Measurements from ENCODE around the gene RPL14. TPM values are rescaled to one million over a fixed set of nuclear protein-coding genes. Genes with fewer than 3 reads are reported as not detected.

RPL14 gene
- total and polyA plus RNA-seq, 2 of the 13 experiments (the other 11 are each of a cell fraction or from before 2014, with no cell fraction given) = 502 to 1,291 TPM

DNA sequence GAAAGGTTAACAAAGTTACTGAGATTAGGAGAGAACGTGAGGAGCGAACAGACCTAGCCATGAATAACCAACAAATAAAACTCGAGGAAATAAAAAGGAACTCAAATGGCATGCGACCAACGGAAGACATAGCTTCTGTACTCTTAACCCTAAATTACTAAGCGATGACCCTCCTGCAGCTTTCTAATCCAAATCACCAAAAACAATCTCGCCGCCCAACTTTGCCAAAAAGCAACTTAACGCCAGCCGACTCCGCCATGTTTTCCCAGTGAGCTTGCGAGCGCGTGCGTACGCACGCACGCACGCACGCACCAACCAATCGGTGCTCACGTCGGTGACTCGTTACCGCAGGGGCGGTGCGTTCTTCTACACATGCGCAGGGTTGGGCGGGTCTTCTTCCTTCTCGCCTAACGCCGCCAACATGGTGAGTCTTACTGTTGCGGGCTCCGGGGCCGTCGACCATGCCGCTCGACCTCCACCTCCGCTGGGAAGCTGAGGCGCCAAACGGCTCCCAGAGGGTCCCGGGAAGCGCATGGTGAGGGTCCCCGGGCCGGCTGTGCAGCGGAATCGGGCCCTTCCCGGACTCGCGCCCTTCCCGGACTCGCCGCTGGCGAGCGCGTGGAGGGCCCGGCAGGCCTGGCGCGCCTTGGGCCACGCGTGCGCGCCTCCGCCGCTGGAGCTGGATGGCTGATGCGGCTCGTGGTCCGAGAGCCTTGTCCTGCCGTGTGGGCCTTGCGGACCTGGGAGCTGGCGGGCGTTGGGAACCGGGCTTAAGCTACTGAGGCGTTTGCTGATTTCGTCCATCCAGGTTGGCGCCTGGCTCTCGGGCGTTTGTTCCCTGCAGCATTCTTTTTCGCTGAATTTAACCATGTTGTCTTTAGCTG is at the start of gene RPL14 (continued):
- TF ChIP-seq STAT5B (CRISPR knock-in tag; IDR thresholded peaks at IDR 0.05) (no peak), ZNF143 (CRISPR knock-in tag; IDR thresholded peaks at IDR 0.05) (peak; percentile 87), NFE2L2 (IDR thresholded peaks at IDR 0.05; ENCODE audit: low read length) (no peak), SIX1 (CRISPR knock-in tag; IDR thresholded peaks at IDR 0.05; ENCODE audit: borderline replicate concordance) (no peak), ZNF260 (CRISPR knock-in tag; IDR thresholded peaks at IDR 0.05; ENCODE audit: borderline replicate concordance, low read depth) (no peak), WIZ (CRISPR knock-in tag; IDR thresholded peaks at IDR 0.05) (no peak), ARHGAP35 (CRISPR knock-in tag; IDR thresholded peaks at IDR 0.05; ENCODE audit: borderline replicate concordance) (peak; percentile 73; the same call in 1 of the 2 replicates), ZNF841 (CRISPR knock-in tag; IDR thresholded peaks at IDR 0.05; ENCODE audit: borderline replicate concordance) (peak; percentile 72; the same call in 1 of the 2 replicates), CAMTA2 (CRISPR knock-in tag; IDR thresholded peaks at IDR 0.05; ENCODE audit: borderline replicate concordance) (peak; percentile 76; the same call in 1 of the 2 replicates), ZNF792 (CRISPR knock-in tag; IDR thresholded peaks at IDR 0.05) (peak; percentile 41; the same call in 1 of the 2 replicates), FOXC1 (CRISPR knock-in tag; IDR thresholded peaks at IDR 0.05; ENCODE audit: borderline replicate concordance) (peak; percentile 64; the same call in 1 of the 2 replicates), ZNF749 (CRISPR knock-in tag; IDR thresholded peaks at IDR 0.05; ENCODE audit: borderline replicate concordance) (0 out of 2 replicates have a peak, but pooled peaks have one; percentile 87), HHEX (CRISPR knock-in tag; IDR thresholded peaks at IDR 0.05) (no peak), IKZF4 (CRISPR knock-in tag; IDR thresholded peaks at IDR 0.05; ENCODE audit: borderline replicate concordance, low read depth, not compliant biosample characterization) (peak; percentile 8), MED1 (CRISPR knock-in tag; IDR thresholded peaks at IDR 0.05) (peak; percentile 45; the same call in 1 of the 2 replicates), ZNF777 (CRISPR knock-in tag; IDR thresholded peaks at IDR 0.05) (peak; percentile 57)
- TF ChIP-seq, protein P1, sequence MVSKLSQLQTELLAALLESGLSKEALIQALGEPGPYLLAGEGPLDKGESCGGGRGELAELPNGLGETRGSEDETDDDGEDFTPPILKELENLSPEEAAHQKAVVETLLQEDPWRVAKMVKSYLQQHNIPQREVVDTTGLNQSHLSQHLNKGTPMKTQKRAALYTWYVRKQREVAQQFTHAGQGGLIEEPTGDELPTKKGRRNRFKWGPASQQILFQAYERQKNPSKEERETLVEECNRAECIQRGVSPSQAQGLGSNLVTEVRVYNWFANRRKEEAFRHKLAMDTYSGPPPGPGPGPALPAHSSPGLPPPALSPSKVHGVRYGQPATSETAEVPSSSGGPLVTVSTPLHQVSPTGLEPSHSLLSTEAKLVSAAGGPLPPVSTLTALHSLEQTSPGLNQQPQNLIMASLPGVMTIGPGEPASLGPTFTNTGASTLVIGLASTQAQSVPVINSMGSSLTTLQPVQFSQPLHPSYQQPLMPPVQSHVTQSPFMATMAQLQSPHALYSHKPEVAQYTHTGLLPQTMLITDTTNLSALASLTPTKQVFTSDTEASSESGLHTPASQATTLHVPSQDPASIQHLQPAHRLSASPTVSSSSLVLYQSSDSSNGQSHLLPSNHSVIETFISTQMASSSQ (IDR thresholded peaks at IDR 0.05; ENCODE audit: low read depth) = no peak
- TF ChIP-seq, protein P1 (CRISPR knock-in tag; IDR thresholded peaks at IDR 0.05; ENCODE audit: borderline replicate concordance) = peak; percentile 47; the same call in 1 of the 2 replicates
- TF ChIP-seq, protein P2, sequence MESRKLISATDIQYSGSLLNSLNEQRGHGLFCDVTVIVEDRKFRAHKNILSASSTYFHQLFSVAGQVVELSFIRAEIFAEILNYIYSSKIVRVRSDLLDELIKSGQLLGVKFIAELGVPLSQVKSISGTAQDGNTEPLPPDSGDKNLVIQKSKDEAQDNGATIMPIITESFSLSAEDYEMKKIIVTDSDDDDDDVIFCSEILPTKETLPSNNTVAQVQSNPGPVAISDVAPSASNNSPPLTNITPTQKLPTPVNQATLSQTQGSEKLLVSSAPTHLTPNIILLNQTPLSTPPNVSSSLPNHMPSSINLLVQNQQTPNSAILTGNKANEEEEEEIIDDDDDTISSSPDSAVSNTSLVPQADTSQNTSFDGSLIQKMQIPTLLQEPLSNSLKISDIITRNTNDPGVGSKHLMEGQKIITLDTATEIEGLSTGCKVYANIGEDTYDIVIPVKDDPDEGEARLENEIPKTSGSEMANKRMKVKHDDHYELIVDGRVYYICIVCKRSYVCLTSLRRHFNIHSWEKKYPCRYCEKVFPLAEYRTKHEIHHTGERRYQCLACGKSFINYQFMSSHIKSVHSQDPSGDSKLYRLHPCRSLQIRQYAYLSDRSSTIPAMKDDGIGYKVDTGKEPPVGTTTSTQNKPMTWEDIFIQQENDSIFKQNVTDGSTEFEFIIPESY (CRISPR knock-in tag; IDR thresholded peaks at IDR 0.05) = no peak
- TF ChIP-seq, protein P3, sequence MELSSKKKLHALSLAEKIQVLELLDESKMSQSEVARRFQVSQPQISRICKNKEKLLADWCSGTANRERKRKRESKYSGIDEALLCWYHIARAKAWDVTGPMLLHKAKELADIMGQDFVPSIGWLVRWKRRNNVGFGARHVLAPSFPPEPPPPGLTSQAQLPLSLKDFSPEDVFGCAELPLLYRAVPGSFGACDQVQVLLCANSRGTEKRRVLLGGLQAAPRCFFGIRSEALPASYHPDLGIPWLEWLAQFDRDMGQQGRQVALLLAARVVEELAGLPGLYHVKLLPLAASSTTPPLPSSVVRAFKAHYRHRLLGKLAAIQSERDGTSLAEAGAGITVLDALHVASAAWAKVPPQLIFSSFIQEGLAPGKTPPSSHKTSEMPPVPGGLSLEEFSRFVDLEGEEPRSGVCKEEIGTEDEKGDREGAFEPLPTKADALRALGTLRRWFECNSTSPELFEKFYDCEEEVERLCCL (CRISPR knock-in tag; IDR thresholded peaks at IDR 0.05; ENCODE audit: borderline replicate concordance) = peak; percentile 85; the same call in 1 of the 2 replicates
